ENCODE measurements around the gene KIFAP3.

GRCh38 chr1:170076199-170076598 is 1.7 kb upstream of the KIFAP3 start:
- no peak for TF ChIP-seq CTCF (conservative IDR thresholded peaks at IDR 0.05 in 1 of 2, IDR thresholded peaks at IDR 0.05 in 1 of 2; ENCODE audit: low read depth in 1 of 2, low read length in 2 of 2)
- no peak for TF ChIP-seq EZH2 (IDR thresholded peaks at IDR 0.05; ENCODE audit: low read length, missing control alignments)
